Measurements from ENCODE around the gene CHST8.

Gene CHST8

DNA sequence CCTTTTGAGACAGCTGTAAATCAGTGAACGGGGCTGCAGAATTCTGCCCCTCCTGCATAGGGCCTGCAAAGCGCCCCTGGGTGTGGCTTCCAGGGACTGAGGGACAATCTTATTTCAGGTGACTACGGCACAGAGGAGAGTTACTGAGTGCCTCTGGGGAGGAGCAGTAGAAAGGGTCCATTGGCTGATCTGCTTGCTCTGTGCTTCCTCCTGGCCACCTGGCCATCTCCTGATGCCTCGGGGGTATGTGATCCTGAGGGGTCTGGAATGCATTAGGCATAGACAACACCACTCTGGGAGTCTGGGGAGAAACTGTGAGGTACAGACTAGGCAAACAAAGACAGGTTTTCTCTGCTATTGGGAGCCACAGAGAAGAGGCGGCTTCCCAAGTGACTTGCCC is 177.7 kb downstream of the CHST8 start:
- DNase-seq, result no peak

DNA sequence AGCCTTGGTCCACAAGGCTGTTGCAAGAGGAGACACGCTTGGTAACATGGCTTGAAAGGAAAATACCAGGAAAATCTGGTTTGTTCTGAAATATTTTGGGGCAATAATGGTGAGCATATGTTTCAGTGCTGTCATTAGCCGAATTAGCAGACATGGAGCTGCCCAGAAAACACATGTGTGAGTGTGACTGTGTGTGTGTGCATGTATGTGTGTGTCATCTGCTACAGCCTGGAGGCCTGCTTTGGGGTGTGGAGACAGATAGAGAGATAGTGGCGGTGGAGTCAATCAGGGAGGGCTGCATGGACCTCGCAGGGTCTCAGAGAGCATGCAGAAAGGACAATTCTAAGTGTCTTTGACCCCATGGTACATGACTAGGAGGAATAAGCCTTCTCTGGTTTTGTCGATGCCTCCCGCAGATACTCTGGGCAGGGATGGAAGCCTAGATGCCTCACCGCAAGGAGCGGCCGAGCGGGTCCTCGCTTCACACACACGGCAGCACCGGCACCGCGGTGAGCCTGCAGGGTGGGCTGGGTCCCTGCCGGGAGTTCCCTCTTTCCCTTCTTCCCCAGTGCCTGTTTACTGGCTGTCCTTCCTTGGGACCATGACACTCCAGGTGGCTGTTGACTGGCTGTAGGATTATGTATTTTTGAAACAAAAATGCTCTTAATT is 178.4 kb downstream of the CHST8 start:
- DNase-seq, result no peak

DNA sequence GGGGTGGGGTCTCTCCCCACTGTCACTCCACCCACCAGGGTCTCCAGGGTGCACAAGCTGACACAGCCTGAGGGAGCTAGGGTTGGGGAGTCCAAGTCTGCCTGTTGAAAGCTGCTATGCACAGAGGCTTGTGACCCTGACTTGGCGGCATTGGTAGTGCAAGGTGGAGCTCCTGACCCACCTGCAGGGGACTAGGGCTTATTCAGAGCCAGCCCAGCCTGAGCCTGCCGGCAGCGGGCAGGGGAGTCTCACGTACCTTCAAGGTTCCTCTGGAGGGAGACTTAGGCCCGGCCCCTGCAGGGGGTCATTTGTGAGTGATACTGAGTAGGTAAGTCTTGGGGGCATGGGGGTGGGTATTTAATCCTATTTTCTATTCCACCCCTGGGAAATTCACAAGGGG is 179.7 kb downstream of the CHST8 start:
- no peak for DNase-seq

DNA sequence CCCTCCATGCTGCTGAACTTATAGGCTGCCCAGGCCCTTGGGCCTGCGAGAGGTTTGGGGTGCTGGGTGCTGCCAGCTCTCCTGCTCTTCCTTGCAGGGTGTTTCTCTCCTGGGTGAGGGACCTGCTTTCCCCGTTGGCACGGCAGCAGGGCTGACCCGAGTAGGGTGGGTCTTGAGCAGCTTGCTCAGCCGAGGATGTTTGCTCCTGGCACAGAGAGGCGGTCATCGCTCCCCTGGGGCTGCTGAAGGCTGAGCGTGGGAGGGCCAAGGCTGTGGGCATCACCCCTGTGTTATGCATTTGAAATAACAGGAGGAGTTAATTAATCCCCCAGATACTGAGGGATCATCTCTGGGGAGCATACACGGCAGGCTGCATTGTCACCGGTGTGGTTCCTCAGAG is 180.2 kb downstream of the CHST8 start:
- DNase-seq, result no peak

DNA sequence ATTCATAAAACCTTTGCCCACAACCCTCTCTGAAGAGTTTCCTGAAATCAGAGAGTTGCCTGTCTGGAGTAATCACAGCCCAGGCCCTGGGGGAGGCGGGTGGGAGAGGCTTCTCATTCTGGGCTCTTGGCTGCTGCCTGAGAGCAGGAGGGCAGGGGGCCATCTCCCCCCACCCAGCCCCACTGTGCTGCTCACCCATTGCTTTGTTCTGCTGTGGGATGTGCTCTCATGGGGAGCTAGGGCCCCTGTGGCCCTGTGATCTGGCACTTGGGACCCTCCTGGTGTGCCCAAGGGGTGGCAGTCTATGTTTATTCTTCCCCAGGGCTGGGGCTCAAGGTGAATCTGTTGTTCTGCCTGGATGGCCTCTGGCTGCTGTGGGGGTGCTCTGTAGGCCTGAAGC is 181.0 kb downstream of the CHST8 start:
- DNase-seq, result no peak

DNA sequence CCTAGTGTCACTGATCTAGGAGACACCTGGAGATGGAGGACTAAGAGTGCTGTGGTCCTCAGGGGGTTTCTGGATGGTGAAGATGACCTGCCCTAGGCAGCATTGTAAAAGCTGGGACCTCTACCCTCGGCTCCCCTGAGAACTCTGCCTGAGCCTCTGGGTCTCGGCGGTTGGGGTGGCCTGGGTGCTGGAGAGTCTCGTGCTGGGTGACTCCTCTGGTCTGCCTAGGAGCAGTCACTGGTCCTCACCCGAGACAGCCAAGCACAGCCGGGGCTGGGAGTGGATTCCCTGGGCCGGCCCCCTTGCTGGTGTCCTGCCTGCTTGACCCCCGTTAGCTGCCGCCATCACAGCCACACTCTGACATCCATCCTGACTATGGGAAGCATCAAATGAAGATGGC is 181.6 kb downstream of the CHST8 start:
- DNase-seq, result no peak

DNA sequence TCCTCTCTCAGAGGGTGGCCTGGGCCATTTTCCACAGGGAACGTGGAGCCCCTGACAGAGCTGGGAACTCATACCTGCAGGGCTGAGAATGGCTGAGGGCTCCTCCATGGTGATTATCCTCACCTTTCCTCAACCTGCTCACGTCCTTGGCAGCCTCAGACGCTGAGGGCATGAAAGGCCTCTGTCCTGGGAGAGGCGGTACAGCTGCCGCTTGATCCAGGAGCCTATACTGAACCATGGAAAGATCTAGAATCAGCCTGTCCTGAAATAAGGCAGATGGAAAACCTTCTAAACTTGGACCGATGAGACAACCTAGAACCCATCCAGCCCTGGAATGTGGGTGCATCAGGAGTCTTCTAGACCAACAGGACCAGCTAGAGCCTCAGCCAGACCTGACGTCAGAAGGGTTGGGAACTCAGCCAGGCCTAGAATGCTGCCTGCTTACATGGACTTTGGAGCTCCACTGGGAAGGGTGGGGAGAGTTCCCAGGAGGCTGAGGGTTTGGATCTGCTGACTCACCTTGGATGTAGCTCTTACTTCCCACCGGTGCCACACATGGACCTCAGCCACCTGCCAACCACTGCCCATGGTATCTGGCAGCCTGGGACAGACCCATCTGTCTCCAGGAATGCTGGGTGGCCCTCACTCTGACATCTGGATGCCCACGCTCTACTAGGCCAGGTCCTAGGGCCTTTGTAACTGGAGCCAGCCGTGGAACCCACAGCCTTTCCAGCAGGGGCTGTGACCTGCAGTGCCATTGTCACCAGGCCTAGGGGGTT is 182.5 kb downstream of the CHST8 start:
- DNase-seq, result no peak

DNA sequence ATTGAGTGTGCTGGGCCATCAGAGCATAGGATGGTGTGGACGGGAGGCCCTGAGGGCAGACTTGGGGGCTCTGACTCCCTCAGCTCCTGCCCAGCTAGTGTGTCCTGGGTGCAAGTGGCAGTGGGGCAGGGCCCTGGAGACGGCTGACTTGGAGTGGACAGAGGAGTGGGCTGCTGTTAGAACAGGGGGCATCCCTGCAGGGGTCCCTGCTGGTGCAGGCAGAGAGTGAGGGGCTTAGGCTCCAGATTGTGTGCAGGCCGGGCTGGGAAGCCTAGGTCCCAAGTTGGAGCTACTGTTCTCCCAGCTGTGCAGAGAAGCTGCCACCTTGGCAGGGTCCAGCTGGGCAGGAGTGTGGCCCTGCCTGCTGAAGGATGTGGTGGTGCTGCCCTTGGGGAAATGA is 183.6 kb downstream of the CHST8 start:
- no peak for DNase-seq

DNA sequence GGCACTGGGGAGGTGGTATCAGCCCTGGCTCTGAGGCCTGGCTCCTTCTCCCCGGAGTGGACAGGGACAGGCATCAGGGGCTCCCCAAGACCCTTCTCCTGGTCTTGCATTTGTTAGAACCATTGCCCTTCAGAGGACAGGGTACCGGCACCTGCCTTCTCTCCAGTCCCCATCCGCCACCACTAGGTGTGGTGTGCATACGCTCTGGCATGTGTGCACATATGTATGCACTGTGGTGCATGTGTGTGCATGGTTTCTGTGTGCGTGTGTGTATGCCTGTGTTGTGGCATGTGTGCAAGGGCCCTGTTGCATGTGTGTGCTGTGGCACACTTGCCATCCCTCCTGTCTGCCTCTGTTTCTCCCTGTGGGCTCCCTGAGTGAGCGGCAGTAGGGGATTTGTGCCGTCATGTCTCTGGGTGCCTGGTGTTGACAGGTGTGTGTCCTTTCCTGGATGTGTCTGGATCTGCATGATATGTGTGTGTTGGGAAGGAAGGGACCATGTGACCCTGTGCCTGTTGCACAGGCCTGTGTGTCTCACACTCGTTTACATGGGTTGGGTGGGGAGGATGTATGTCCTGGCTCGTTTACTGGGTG is 184.2 kb downstream of the CHST8 start:
- DNase-seq, result no peak

DNA sequence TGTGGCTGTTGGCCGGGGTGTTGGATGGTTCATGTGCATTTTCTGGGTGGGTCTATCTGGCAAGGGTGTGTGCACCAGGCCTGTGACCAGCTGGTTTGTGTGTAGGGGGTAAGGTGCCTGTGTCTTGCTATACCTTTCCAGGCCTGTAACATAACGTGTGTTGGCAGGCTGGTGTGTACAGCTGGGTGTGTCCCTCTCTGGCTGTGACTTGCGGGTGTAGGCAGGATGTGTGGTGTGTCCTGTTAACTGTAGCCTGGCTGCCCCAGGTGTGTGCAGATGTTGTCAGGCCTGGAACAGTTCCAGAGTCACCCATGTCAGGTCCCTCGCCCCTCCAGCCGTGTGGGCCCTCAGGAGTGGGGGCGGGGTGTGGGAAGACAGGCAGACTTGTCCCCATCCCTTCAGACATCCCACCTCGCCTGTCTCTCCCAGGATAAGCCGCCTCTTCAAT is 184.7 kb downstream of the CHST8 start:
- no peak for DNase-seq

DNA sequence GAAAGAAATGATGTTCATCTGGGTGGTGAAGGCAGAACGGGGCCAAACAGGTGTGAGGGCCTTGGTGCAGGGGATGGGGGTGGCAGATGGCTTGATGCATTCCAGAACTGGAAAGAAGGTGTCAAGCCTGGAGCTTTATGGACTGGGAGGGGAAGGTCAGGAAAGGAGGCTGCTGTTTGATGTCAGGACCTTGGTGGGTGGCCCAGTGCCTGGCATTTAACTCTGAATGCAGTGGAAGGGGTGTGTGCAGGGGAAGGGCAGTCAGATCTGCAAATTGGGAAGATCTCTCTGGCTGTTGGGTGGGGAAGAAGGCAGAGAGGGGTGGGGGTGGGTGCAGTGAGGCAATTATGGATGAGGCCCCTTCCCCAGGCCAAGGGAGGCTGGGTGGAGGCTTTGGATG is 186.6 kb downstream of the CHST8 start:
- no peak for DNase-seq

DNA sequence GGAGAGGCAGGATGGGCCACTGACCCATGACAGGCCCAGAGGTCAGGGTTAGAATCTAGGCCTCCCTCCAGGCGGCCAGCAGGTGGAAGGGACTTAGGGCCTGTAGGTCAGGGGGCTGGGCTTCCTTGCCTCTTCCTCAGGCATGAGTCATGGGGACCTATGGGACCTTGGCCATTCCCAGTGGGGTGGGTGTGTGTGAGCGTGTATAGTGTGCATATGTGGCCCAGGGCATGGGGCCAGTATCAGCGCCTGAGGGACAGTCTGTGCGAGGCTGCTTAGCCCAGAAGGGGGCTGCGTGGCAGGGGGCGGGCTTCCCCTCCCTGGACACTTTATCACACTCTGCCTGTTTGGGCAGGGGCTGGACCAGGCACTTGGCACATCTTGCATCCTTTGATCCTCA is 188.2 kb downstream of the CHST8 start:
- DNase-seq, result no peak

DNA sequence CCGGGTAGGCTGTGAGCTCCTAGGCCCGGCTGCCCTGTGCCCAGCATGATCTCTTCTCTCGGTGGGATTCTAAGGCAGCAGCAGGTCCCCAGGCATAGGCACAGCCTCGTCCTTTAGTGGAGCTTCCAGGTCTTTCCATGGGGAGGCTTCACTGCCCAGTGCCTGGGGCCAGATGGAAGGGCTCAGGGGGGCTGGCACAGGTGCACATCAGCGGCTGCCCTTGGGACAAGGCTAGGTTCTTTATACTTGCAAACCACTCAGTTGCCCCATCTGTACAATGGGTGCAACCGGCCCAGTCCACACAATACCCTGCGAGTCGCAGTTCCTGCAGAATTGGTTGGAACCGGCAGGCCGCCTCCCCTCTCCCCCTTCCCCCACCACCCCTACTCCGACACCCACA is 189.1 kb downstream of the CHST8 start:
- no peak for DNase-seq

DNA sequence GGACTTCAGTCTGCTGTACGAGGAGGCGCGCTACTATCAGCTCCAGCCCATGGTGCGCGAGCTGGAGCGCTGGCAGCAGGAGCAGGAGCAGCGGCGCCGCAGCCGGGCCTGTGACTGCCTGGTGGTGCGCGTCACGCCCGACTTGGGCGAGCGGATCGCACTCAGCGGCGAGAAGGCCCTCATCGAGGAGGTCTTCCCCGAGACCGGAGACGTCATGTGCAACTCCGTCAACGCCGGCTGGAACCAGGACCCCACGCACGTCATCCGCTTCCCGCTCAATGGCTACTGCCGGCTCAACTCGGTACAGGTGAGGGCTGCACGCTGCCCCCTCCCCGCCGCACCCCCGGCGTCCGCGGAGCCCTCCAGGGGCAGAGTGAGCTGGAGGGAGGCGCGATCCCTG is 189.5 kb downstream of the CHST8 start:
- no peak for DNase-seq

DNA sequence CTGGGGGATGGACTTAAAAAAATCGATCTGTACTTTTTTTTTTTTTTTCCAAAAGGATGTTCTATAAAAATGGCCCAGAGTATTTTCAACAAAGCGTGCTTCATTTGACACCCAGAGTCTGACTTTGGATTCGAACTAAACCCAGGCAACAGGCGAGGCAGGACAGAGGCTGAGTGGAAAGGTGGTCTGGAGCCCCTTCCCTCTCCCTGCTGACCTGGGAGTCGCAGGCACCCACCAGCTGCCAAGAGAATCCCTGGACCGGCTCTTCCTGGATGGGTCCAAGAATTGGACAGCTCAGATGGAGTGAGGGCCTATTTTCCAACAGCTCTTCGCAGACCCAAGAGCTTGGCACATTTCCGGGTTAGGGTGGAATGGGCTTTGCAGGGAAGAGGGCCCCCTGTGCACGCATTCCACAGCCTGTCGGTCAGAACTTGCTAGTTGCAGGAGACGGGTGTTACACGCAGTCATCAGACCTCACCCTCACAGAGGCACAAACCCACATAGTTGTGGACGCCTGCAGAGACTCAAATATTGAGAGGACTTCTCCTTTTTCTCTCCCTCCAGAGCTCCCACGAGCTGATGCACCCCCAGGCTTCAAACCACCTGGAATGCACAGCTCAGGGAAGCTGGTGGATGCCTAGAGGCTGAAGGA is 190.1 kb downstream of the CHST8 start:
- DNase-seq, result no peak

DNA sequence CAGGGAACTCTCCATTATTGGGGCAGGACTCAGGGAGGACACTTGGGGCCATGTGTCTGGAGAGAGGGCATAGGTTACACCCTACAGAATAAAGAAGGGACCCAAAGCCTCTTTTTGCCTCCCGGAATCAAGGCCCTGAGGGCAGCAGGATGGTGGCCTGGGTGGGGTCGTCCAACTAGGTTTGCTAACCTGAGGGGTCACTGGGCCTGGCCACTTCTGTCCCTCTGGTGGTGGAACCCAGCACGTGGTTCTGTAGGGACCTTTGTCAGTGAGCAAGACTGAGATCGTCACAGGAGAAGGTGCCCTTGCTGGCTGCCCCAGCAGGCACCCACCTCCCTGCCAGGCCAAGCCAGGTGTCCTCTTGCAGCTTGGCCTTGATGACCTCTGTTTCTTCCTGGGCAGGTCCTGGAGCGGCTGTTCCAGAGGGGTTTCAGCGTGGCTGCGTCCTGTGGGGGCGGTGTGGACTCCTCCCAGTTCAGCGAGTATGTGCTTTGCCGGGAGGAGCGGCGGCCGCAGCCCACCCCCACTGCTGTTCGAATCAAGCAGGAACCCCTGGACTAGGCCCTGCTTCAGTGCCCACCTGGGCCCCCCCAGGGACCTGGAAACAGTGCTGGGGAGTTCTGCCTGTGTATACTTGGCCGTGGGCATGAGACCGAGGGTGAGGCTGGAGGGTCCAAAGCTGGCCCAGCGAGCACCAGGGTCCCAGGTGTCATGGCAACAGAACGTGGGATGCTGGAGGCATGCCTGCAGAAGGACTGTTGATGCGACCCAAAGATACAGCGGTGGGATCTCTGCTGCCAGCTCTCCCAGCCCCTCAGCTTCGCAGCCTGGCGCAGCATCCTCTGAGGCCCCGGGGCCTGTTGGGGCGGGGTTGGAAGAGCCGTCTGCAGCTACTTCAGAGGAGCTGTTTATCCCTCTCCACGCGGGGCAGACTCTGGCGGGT is 190.9 kb downstream of the CHST8 start:
- DNase-seq, result no peak

DNA sequence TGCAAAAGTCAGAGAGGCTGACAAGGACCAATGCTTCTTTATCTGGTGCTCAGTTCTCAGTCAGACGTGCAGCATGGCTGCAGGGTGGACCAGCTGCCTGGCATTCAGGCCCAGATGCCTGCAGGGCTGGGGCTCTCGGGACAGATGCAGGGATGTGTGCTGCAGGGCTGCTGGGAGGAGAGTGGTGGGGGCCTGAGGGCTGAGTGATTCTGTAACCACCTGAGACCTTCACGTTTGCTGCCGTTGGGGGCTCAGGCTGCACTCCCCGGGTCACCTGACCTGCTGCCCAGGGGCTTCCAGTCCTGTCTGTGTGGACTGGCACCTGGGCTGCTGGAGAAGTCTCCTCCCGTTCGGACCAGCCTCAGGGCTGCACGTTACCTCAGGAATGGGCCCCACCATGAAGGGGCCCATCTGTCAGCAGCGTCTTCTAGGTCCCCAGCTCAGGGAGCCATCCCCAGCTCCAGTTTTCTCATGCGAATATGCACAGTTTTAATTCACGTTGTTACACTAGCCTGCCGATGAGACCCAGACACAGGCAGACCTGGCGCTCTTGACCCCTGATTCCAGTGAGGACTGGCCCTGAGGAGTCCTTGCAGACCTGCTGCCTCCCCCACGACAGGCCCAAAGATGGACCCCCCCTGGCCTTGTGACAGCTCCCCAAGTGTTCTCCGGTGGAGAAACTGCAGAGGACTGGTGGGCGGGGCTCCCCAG is 191.8 kb downstream of the CHST8 start:
- no peak for DNase-seq

DNA sequence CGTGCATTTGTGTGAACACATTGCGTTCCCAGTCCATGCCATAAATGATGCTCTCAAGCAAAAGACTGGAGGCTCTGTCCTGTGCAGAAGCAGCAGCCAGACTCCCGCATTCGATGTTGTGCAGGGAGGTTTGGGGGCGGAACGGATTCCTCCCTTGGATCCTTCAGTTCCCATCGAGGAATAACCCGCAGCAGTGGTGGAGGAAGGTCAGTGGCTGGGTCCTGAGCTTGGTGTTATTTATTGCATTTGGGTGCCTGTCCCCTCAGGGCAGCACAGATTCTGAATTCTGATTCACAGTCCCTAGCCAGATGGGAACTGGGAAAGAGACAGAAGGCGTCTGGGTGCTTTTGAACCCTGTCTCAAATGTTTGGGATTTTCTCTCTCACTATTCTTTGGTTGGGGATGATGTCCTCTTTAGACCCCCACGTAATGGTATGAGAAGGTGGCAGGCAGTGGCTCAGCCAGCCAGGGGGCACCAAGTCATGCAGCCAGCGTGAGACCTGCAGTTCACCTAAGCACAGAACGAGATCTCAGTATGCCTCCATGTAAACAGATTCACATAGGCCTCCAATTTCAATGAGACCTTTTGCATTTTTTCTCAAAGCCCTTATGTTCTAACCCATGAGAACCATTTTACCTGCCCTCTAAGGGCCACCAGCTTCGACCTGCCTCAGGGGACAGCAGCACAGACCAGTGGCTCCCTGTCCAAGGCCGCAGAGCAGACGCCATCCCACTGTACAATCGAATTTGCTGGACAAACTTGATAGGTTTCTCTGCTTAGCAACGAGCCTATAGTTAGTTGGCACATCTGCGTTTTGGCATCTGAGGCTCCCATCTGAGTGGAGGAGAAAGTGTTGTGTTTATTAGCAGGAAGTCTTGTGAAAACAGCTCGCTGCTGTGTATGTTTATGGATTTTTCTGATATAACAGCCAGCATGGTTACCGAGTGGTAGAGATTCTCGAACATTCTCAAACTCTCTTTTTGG is 192.7 kb downstream of the CHST8 start:
- DNase-seq, result no peak

DNA sequence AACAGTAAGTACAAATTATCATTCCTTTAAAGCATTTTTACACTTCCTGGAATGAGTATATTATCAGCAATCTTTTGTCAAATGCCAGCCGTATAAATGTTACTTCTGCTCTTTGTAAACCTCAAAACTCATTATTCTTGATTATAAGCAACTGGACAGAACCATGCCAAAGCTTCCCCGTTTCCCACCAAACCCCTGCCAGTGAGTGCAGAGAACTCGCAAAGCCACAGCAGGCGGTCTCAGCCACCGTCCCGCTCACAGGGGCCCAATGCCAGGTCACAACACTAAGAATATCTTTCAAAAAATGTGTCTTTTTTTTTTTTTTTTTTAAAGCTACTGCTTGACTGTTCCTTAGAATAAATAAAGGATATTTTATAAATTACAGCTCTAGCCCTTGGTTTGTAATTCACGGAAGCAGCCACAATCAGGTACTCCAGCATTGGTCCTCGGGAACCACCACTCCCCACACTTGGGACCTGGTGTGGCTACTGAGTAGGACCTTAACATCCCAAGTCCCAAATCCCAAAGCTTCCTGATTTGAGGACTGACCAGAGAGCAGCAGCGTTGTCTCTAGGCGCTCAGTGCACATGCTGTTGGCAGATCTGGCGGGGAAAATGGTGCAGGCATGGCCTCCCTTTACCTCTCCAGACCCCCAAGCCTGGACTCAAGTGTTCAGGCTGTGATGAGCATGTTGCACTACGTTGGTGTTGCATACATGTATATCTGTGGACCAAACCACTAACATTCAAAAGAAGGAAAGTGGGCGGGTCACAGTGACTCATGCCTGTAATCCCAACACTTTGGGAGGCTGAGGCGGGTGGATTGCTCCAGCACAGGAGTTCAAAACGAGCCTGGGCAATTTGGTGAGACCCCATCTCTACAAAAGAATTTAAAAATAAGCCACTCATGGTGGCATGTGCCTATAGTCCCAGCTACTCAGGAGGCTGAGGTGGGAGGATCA is 193.9 kb downstream of the CHST8 start:
- no peak for DNase-seq

Measured in NCI-H748 treated with DMSO at 0.1 percent for 48 hours (cell line).